ENCODE measurements around the gene SLTM. TPM values are rescaled to one million over a fixed set of nuclear protein-coding genes. Genes with fewer than 3 reads are reported as not detected.
"Not testable (repeated sequence)": the region's sequence is repeated elsewhere in the genome, so short reads cannot be mapped to it uniquely, and the experiment has no call there.

The SLTM gene
- total and polyA plus RNA-seq, 2 donors from 2014 or later = 30.5 to 93.5 TPM

- no peak overlapping the region for H3K27ac ChIP-seq (ENCODE audit: low read depth in 2 of 2, low read length in 2 of 2)
- H3K9ac ChIP-seq (ENCODE audit: low read length in 3 of 3) = no peak overlapping the region
- no peaks in the 10 kb centered on the region for H3K27me3 ChIP-seq (ENCODE audit: control insufficient read depth, insufficient read depth, low read length)
- intact Hi-C loops (cut with DNase I) = no loop called here
- FAIRE-seq (no peak), DNase-seq (no peak)
- no peaks in the 10 kb centered on the region for H3K9me3 ChIP-seq (ENCODE audit: control insufficient read depth in 2 of 3, insufficient read depth in 1 of 3, low read length in 3 of 3)
- no peak overlapping the region for H3K4me3 ChIP-seq (ENCODE audit: low read length in 3 of 3)
- H3K4me1 ChIP-seq (ENCODE audit: control insufficient read depth in 2 of 3, insufficient read depth in 2 of 3, low read depth in 1 of 3, low read length in 3 of 3) = no peaks in the 10 kb centered on the region
- TF ChIP-seq, protein P1, sequence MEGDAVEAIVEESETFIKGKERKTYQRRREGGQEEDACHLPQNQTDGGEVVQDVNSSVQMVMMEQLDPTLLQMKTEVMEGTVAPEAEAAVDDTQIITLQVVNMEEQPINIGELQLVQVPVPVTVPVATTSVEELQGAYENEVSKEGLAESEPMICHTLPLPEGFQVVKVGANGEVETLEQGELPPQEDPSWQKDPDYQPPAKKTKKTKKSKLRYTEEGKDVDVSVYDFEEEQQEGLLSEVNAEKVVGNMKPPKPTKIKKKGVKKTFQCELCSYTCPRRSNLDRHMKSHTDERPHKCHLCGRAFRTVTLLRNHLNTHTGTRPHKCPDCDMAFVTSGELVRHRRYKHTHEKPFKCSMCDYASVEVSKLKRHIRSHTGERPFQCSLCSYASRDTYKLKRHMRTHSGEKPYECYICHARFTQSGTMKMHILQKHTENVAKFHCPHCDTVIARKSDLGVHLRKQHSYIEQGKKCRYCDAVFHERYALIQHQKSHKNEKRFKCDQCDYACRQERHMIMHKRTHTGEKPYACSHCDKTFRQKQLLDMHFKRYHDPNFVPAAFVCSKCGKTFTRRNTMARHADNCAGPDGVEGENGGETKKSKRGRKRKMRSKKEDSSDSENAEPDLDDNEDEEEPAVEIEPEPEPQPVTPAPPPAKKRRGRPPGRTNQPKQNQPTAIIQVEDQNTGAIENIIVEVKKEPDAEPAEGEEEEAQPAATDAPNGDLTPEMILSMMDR (IDR thresholded peaks at IDR 0.05; ENCODE audit: borderline replicate concordance, extremely low read depth, insufficient read depth) = no peak
- no peaks in the 10 kb centered on the region for H3K36me3 ChIP-seq (ENCODE audit: control insufficient read depth in 2 of 3, insufficient read depth in 3 of 3, low read length in 3 of 3)
These were observed 13.7 kb upstream of the SLTM start for GRCh38 chr15:58947179-58947578.

GRCh38 chr15:58934974-58935373, 1.5 kb upstream of the SLTM start:
- H3K27ac ChIP-seq (ENCODE audit: low read depth in 2 of 2, low read length in 2 of 2); H3K27me3 ChIP-seq (ENCODE audit: control insufficient read depth, insufficient read depth, low read length); intact Hi-C loops (cut with DNase I); FAIRE-seq; H3K9ac ChIP-seq (ENCODE audit: low read length in 3 of 3); H3K36me3 ChIP-seq (ENCODE audit: control insufficient read depth in 2 of 3, insufficient read depth in 3 of 3, low read length in 3 of 3); H3K4me3 ChIP-seq (ENCODE audit: low read length in 3 of 3); DNase-seq; H3K9me3 ChIP-seq (ENCODE audit: control insufficient read depth in 2 of 3, insufficient read depth in 1 of 3, low read length in 3 of 3): not testable (repeated sequence)
- H3K4me1 ChIP-seq (ENCODE audit: control insufficient read depth in 2 of 3, insufficient read depth in 2 of 3, low read depth in 1 of 3, low read length in 3 of 3) = peaks cover 0 to 17% (median 5%) of the 10 kb centered on the region in 3 donors

DNA sequence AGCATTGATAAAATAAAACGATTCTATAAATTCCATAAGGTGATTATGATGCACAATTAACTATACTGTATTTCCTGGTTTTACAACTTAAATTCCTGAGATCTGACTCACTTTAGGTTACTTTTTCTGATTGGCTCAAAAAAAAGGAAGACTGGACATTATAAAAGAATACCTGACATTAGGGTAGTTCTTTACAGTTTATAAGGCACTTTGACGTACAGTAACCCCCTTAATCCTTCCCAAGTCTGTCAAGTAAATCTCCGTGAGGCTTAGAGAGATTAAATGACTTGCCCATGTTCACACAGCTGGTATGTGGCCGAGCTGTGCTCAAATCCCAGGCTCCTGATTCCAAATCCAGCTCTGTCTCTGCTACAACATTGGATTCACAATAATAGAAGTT, 1.0 kb upstream of the SLTM start:
- no peak for FAIRE-seq
- Histone ChIP-seq H3K27me3 (ENCODE audit: control insufficient read depth, insufficient read depth, low read length) (no peaks in the 10 kb centered on the region), H3K4me1 (ENCODE audit: control insufficient read depth in 2 of 3, insufficient read depth in 2 of 3, low read depth in 1 of 3, low read length in 3 of 3) (peaks cover 0 to 17% (median 5%) of the 10 kb centered on the region in 3 donors), H3K9me3 (ENCODE audit: control insufficient read depth in 2 of 3, insufficient read depth in 1 of 3, low read length in 3 of 3) (no peaks in the 10 kb centered on the region), H3K9ac (ENCODE audit: low read length in 3 of 3) (peak overlapping the region in 1 of 3 donors; percentile 91), H3K36me3 (ENCODE audit: control insufficient read depth in 2 of 3, insufficient read depth in 3 of 3, low read length in 3 of 3) (no peaks in the 10 kb centered on the region), H3K27ac (ENCODE audit: low read depth in 2 of 2, low read length in 2 of 2) (peak overlapping the region in 1 of 2 donors; percentile 99), H3K4me3 (ENCODE audit: low read length in 3 of 3) (peak overlapping the region in 2 of 3 donors; percentile 76 to 78)
- peak in 1 of 5 donors; percentile 13 for DNase-seq
- intact Hi-C loops (cut with DNase I) = no loop called here
- TF ChIP-seq, protein P1 (IDR thresholded peaks at IDR 0.05; ENCODE audit: borderline replicate concordance, extremely low read depth, insufficient read depth) = no peak

DNA sequence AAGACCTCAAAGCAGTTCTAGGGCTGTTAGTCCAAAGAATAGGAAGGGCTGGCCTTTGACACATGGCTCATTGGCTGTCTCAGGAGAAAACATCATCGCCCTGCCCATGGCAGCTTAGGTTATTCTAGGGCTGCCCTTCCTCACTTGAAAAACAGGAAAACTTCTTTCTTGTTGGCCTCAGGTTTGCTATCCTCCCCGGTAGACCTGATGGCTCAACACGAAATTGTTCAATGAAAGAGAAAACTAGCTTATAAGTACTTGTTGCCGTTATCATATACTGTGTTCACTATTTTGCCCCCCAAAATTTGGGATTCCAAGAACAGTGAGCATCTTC, 602 bp upstream of the SLTM start:
- H3K36me3 ChIP-seq (ENCODE audit: control insufficient read depth in 2 of 3, insufficient read depth in 3 of 3, low read length in 3 of 3) = no peaks in the 10 kb centered on the region
- FAIRE-seq (no peak), DNase-seq (no peak)
- H3K9me3 ChIP-seq (ENCODE audit: control insufficient read depth in 2 of 3, insufficient read depth in 1 of 3, low read length in 3 of 3) = no peaks in the 10 kb centered on the region
- TF ChIP-seq, protein P1 (IDR thresholded peaks at IDR 0.05; ENCODE audit: borderline replicate concordance, extremely low read depth, insufficient read depth) = no peak
- H3K4me1 ChIP-seq (ENCODE audit: control insufficient read depth in 2 of 3, insufficient read depth in 2 of 3, low read depth in 1 of 3, low read length in 3 of 3) = peaks cover 0 to 17% (median 5%) of the 10 kb centered on the region in 3 donors
- peak overlapping the region; percentile 99 for H3K27ac ChIP-seq (ENCODE audit: low read depth in 2 of 2, low read length in 2 of 2)
- peak overlapping the region; percentile 76 to 86 (median 78) for H3K4me3 ChIP-seq (ENCODE audit: low read length in 3 of 3)
- peak overlapping the region; percentile 57 to 91 (median 73) for H3K9ac ChIP-seq (ENCODE audit: low read length in 3 of 3)
- intact Hi-C loops (cut with DNase I) = no loop called here
- H3K27me3 ChIP-seq (ENCODE audit: control insufficient read depth, insufficient read depth, low read length) = no peaks in the 10 kb centered on the region
